MM.1S (cell line): ENCODE measurements around the gene PLAAT3.

Experiments
- DNase-seq: peaks from one replicate; pipeline ENCODE4 v3.0.0-alpha.2; 2015
- H2AFZ ChIP-seq: fragments of 300-600 bp; sonication (generic); 2 replicates; pipeline ENCODE4 v1.6.0; 2016; ENCODE audit warnings: antibody characterized with exemption, low read length
- H3F3A ChIP-seq: fragments of 300-600 bp; sonication (generic); 2 replicates; pipeline ENCODE4 v1.6.1; 2016; ENCODE audit warnings: mild to moderate bottlenecking, antibody characterized with exemption, low read length, moderate library complexity, mixed read lengths; ENCODE audit not compliant: insufficient read depth
- H3K27ac ChIP-seq: fragments of 300-600 bp; sonication (generic); 2 replicates; pipeline ENCODE4 v1.5.1; 2016; ENCODE audit warnings: mild to moderate bottlenecking, low read length
- H3K27me3 ChIP-seq: fragments of 300-600 bp; sonication (generic); replicated peaks from 2 replicates; pipeline ENCODE4 v1.6.0; 2016; ENCODE audit warnings: low read length; ENCODE audit not compliant: insufficient read depth
- H3K36me3 ChIP-seq: fragments of 300-600 bp; sonication (generic); replicated peaks from 2 replicates; pipeline ENCODE4 v1.6.1; 2016; ENCODE audit warnings: mild to moderate bottlenecking, low read length, mixed read lengths; ENCODE audit not compliant: insufficient read depth
- H3K4me1 ChIP-seq: fragments of 300-600 bp; sonication (generic); 2 replicates; pipeline ENCODE4 v1.6.1; 2016; ENCODE audit warnings: low read length, mixed read lengths
- H3K4me2 ChIP-seq: fragments of 300-600 bp; sonication (generic); 2 replicates; pipeline ENCODE4 v1.6.0; 2016; ENCODE audit warnings: low read depth, low read length
- H3K4me3 ChIP-seq: fragments of 300-600 bp; sonication (generic); 2 replicates; pipeline ENCODE4 v1.5.1; 2016; ENCODE audit warnings: low read length, mixed read lengths
- H3K79me2 ChIP-seq: fragments of 300-600 bp; sonication (generic); 2 replicates; pipeline ENCODE4 v1.6.1; 2016; ENCODE audit warnings: mixed run types, low read length, mixed read lengths
- H3K9ac ChIP-seq: fragments of 300-600 bp; sonication (generic); 2 replicates; pipeline ENCODE4 v1.6.1; 2016; ENCODE audit warnings: low read length, mixed read lengths
- H3K9me2 ChIP-seq: fragments of 300-600 bp; sonication (generic); replicated peaks from 2 replicates; pipeline ENCODE4 v1.6.1; 2016; ENCODE audit warnings: mild to moderate bottlenecking, low read length, mixed read lengths; ENCODE audit not compliant: insufficient read depth
- H3K9me3 ChIP-seq: fragments of 300-600 bp; sonication (generic); replicated peaks from 2 replicates; pipeline ENCODE4 v1.6.1; 2016; ENCODE audit warnings: mild to moderate bottlenecking, low read length, mixed read lengths; ENCODE audit not compliant: insufficient read depth
- H4K20me1 ChIP-seq: fragments of 300-600 bp; sonication (generic); 2 replicates; pipeline ENCODE4 v1.6.1; 2016; ENCODE audit warnings: mild to moderate bottlenecking, low read length, moderate library complexity, mixed read lengths; ENCODE audit not compliant: insufficient read depth
- EZH2 ChIP-seq: fragments of 300-600 bp; sonication (generic); optimal IDR thresholded peaks from 2 replicates; pipeline ENCODE3; 2017; ENCODE audit warnings: low read depth, mild to moderate bottlenecking, antibody characterized with exemption, low read length, mixed read lengths
- EZH2phosphoT487 ChIP-seq: fragments of 300-600 bp; sonication (generic); IDR thresholded peaks from 2 replicates; pipeline ENCODE4 v1.6.1; 2018; ENCODE audit warnings: antibody characterized with exemption, low read length
- TF ChIP-seq, protein P1 (sequence below): fragments of 300-600 bp; sonication (generic); IDR thresholded peaks from 2 replicates; pipeline ENCODE4 v1.5.1; 2016; ENCODE audit warnings: antibody characterized with exemption, low read length, mixed read lengths

PLAAT3 gene

DNA sequence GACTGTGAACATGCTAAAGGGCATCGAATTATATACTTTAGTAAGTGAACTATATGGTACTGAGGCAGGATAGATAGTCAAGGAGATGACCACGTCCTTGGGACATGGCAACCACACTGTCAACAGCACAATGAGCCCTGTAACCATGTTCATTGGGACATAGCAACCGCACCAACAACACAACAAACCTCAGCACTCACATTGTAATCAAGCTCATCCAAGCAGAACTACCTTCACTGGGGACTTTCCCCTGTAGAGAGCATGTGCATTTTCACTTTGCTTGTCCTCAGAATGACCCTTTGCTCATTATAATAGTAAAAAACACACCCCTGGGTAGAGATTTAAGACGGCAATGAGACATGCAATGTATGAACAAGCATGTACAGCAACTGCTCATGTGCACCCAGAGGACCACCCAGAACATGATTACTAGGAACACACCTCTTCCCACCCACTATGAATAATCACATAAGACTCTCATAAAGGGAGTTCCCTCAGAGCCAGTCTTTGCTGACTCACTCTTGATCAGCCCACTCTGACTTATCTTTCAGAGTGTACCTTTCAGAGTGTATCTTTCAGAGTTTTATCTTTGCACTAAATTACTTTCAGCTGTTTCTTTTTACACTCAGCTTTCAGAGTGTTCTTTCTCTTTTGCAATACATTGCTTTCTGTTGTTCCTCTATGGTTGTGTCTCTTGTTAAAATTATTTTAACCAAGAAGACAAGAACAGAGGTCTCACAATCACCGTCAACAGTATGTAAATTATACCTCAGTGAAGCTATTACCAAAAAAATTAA lies 47.0 kb downstream of the PLAAT3 start:
- no peaks in the 10 kb centered on the region for H3K27me3 ChIP-seq
- H3K4me2 ChIP-seq = peak overlapping the region; percentile 64
- H3K9me2 ChIP-seq = no peaks in the 10 kb centered on the region
- no peak for TF ChIP-seq EZH2phosphoT487
- no peak for TF ChIP-seq EZH2
- TF ChIP-seq, protein P1, sequence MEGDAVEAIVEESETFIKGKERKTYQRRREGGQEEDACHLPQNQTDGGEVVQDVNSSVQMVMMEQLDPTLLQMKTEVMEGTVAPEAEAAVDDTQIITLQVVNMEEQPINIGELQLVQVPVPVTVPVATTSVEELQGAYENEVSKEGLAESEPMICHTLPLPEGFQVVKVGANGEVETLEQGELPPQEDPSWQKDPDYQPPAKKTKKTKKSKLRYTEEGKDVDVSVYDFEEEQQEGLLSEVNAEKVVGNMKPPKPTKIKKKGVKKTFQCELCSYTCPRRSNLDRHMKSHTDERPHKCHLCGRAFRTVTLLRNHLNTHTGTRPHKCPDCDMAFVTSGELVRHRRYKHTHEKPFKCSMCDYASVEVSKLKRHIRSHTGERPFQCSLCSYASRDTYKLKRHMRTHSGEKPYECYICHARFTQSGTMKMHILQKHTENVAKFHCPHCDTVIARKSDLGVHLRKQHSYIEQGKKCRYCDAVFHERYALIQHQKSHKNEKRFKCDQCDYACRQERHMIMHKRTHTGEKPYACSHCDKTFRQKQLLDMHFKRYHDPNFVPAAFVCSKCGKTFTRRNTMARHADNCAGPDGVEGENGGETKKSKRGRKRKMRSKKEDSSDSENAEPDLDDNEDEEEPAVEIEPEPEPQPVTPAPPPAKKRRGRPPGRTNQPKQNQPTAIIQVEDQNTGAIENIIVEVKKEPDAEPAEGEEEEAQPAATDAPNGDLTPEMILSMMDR = no peak
- H4K20me1 ChIP-seq = no peaks in the 10 kb centered on the region
- H3K9ac ChIP-seq = peak overlapping the region; percentile 43
- H3K27ac ChIP-seq = peak overlapping the region; percentile 62; the same call in 1 of the 2 replicates
- H3K9me3 ChIP-seq = no peaks in the 10 kb centered on the region
- peaks cover 32% of the 10 kb centered on the region for H3K4me1 ChIP-seq
- peak overlapping the region; percentile 48 for H3K4me3 ChIP-seq
- DNase-seq = peak; percentile 73
- 0 out of 2 replicates have a peak overlapping the region, but pooled peaks have one; percentile 9 for H2AFZ ChIP-seq
- H3K36me3 ChIP-seq = no peaks in the 10 kb centered on the region
- H3K79me2 ChIP-seq = no peaks in the 10 kb centered on the region
- peaks cover 22% of the 10 kb centered on the region for H3F3A ChIP-seq

DNA sequence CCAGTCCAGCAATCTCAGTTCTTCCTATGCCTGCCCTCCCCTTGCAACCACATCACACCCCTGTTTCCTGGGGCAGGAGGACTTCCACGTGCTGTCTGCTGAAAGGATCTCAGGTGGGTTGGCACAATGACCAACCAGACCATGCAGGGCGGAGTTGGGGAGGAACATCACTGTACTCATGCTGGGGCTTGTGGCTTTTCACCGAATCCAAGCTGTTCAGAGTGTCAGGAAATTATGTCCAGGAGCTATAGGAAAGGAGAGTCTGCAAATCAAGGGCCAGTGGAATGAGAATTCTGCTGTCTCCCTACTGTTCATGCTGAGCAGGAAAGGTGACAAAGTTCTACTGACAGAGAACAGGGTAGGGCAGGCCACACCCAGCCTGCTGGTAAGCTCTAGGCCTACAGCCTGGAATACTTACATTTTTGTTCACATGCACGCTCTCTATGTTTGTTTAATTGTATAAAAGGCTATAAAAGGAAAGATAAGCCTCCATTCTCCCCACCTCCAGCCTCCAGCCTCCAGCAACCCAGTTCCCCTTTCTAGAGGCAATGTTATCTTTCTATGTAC lies 49.4 kb downstream of the PLAAT3 start:
- Histone ChIP-seq H4K20me1 (no peaks in the 10 kb centered on the region), H3K9me3 (no peaks in the 10 kb centered on the region), H3K4me3 (no peak overlapping the region; the same call in 1 of the 2 replicates), H3K4me2 (peak overlapping the region; percentile 47), H3K9ac (peak overlapping the region; percentile 23), H3K27ac (peak overlapping the region; percentile 83; the same call in 1 of the 2 replicates), H3F3A (peaks cover 21% of the 10 kb centered on the region), H3K79me2 (no peaks in the 10 kb centered on the region), H3K9me2 (no peaks in the 10 kb centered on the region), H3K27me3 (no peaks in the 10 kb centered on the region), H3K4me1 (peaks cover 32% of the 10 kb centered on the region), H2AFZ (no peak overlapping the region), H3K36me3 (no peaks in the 10 kb centered on the region)
- TF ChIP-seq EZH2 (no peak), EZH2phosphoT487 (no peak)
- TF ChIP-seq, protein P1 = no peak
- no peak for DNase-seq

DNA sequence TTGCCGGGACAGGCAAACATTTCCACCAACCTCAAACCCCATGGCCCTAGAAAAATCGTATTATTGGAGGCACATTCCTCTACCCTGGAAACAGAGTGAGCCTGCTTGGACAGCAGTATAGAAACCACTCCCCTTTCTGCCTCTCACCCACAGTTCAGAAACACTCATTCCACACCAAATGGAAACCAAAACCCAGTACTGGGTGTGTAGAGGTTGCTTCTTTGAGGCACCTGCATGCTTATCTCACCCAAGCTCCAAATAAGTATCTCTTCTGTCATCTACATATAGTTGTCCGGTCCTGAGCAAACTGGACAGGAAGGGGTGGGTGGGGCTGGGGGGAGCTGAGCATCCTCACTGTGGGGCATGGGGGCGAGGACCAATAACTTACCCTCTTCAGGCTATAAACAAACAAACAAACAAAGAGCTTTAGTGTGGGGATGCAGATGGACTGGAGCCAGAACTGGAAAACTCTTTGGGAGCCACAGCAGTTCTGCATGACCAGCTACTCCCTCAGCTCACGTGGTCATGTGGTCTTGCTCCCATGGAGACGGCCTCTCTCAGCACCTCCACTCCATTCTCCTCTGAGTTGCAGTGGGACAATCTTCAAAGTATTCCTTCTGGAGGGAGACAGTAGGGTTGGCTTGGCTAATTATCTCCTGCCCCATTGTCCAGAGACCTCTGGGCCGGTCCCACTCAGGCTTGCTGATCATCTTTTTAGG lies 50.0 kb downstream of the PLAAT3 start:
- TF ChIP-seq EZH2 (no peak), EZH2phosphoT487 (no peak)
- TF ChIP-seq, protein P1 = no peak
- Histone ChIP-seq H3K9me3 (no peaks in the 10 kb centered on the region), H2AFZ (no peak overlapping the region), H3K9me2 (no peaks in the 10 kb centered on the region), H3K27me3 (no peaks in the 10 kb centered on the region), H3K27ac (peak overlapping the region; percentile 83), H3K4me1 (peaks cover 32% of the 10 kb centered on the region), H3K9ac (peak overlapping the region; percentile 23), H3K36me3 (no peaks in the 10 kb centered on the region), H4K20me1 (no peaks in the 10 kb centered on the region), H3K4me3 (peak overlapping the region; percentile 1; the same call in 1 of the 2 replicates), H3K4me2 (peak overlapping the region; percentile 47), H3K79me2 (no peaks in the 10 kb centered on the region), H3F3A (peaks cover 21% of the 10 kb centered on the region)
- peak; percentile 90 for DNase-seq
